Body of pancreas (tissue), 4 donors: ENCODE measurements around the gene KLF6. TPM values are rescaled to one million over a fixed set of nuclear protein-coding genes. Genes with fewer than 3 reads are reported as not detected.

Experiments used
- ATAC-seq: fragments of 150-250 bp; one replicate; pipeline ENCODE4 v1.9.1; 2016
- DNase-seq, 4 donors: peaks; one replicate each; pipeline ENCODE4 v3.0.0-alpha.2; 2019
- H3K27ac ChIP-seq, 4 donors: fragments of 200-600 bp; sonication (generic); 1 replicate in 3 of 4; 2 replicates in 1 of 4; pipeline versions ENCODE4 v1.5.1 to v1.6.1; 2016 to 2019; ENCODE audit warnings: mild to moderate bottlenecking in 1 of 4, mixed read lengths in 1 of 4, moderate library complexity in 1 of 4
- H3K27me3 ChIP-seq, 2 donors: fragments of 200-600 bp; sonication (generic); one replicate each; pipeline ENCODE4 v1.6.0; 2016; ENCODE audit warnings: mild to moderate bottlenecking in 1 of 2
- H3K36me3 ChIP-seq, 2 donors: fragments of 200-600 bp; sonication (generic); replicated peaks in 1 of 2; 2 replicates each; pipeline ENCODE4 v1.5.1; 2016; ENCODE audit warnings: low read depth in 2 of 2; ENCODE audit not compliant: insufficient read depth in 1 of 2
- H3K4me1 ChIP-seq: fragments of 200-600 bp; sonication (generic); one replicate; pipeline ENCODE4 v1.6.0; 2016
- H3K4me3 ChIP-seq, 2 donors: fragments of 200-600 bp; sonication (generic); 1 replicate in 1 of 2; 2 replicates in 1 of 2; pipeline ENCODE4 v1.5.1; 2016 to 2019
- H3K9me3 ChIP-seq, 3 donors: fragments of 200-600 bp; sonication (generic); 1 replicate in 2 of 3; 2 replicates in 1 of 3; pipeline ENCODE4 v1.5.1; 2016
- POLR2A ChIP-seq, 3 donors: fragments of 450-650 bp; IDR thresholded peaks; one replicate each; pipeline ENCODE4 v1.6.1; 2016; ENCODE audit warnings: antibody characterized with exemption in 3 of 3, mild to moderate bottlenecking in 2 of 3
- WGBS, 2 donors: methylation state at CpG; one replicate each; pipeline ENCODE4 v1.1.5; 2017; 5-methylcytosine and 5-hydroxymethylcytosine counted together
- intact Hi-C: fragments of 100-400 bp; cut with DNase I; formaldehyde crosslinking; loops from one replicate; pipeline ENCODE4 v1.15.1; 2023
- total RNA-seq, 2 donors: library from RNA; depleted of rRNA; stranded (reverse); fragments of >200 nt; gene quantifications; one replicate each; pipeline ENCODE4 v1.1.0, GENCODE V29; 2016
- TF ChIP-seq, protein P1 (sequence below), 7 experiments: fragments of 450-650 bp in 4 of 7; fragments of 200-600 bp in 3 of 7; sonication (generic) in 3 of 7; IDR thresholded peaks; one replicate each; pipeline ENCODE4 v1.5.1; 2016 to 2019; ENCODE audit warnings: antibody characterized with exemption in 7 of 7

KLF6 gene
- total RNA-seq, 2 donors from 2014 or later = 92.1 to 294 TPM

DNA sequence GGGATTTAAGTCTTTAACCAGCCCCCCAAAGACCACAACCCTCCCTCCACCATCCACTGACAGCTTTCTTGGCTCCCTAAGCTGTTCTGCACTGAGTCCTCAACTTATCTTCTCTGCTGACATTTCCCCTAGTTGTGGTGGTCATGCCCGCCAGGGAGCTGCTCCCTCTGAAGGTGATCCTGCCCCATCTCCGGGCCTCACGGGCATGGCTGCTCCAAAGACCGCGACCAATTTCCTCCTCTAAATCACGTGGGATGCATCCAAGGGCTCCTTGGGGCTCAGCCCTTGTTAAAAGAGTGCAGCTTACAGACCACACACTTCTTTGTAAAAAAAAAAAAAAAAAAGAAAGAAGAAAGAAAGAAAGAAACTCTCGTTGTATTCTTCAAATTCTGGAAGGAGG lies 27.1 kb upstream of the KLF6 start:
- intact Hi-C loops = no loop called here
- Histone ChIP-seq H3K4me1 (peaks cover 47% of the 10 kb centered on the region), H3K9me3 (no peaks in the 10 kb centered on the region), H3K27me3 (no peaks in the 10 kb centered on the region), H3K4me3 (no peak overlapping the region), H3K27ac (peak overlapping the region; percentile 88 to 100 (median 99)), H3K36me3 (no peaks in the 10 kb centered on the region)
- TF ChIP-seq POLR2A (IDR thresholded peaks at IDR 0.05) = no peak
- TF ChIP-seq, protein P1, sequence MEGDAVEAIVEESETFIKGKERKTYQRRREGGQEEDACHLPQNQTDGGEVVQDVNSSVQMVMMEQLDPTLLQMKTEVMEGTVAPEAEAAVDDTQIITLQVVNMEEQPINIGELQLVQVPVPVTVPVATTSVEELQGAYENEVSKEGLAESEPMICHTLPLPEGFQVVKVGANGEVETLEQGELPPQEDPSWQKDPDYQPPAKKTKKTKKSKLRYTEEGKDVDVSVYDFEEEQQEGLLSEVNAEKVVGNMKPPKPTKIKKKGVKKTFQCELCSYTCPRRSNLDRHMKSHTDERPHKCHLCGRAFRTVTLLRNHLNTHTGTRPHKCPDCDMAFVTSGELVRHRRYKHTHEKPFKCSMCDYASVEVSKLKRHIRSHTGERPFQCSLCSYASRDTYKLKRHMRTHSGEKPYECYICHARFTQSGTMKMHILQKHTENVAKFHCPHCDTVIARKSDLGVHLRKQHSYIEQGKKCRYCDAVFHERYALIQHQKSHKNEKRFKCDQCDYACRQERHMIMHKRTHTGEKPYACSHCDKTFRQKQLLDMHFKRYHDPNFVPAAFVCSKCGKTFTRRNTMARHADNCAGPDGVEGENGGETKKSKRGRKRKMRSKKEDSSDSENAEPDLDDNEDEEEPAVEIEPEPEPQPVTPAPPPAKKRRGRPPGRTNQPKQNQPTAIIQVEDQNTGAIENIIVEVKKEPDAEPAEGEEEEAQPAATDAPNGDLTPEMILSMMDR (IDR thresholded peaks at IDR 0.05) = no peak
- no peak for ATAC-seq
- DNase-seq = no peak
- 80 to 89% methylated on average over 7 of the region's 7 CpGs for WGBS, 2 donors

DNA sequence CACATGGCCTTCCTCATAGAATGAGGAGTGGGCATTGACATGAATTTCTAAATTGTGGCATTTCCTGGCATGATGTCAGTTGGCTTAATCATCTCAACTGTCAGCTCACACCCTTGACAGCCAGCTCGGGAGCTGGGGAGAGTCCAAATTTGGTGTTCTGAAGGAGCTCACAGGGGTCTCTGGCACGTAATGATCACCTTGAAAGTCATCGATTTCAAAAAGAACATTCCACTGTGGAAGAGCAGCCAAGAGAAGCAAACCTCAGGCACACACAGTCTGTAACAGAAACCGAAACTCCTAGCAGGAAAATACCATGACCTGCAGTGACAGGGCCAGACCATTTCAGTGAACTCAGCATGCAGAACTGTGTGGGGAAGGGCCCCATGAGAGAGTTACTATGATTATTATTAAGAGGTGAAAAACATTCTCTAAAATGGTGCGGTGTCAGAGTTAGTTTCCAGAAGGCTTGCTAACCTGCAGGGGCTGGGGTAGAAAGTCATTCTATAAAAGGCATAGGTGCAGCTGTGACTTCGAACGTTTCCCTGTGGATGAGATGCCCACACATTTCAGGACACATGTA lies 26.4 kb upstream of the KLF6 start:
- DNase-seq (peak; percentile 62 to 81 (median 74)), ATAC-seq (peak; percentile 63)
- TF ChIP-seq, protein P1 (IDR thresholded peaks at IDR 0.05) = no peak
- TF ChIP-seq POLR2A (IDR thresholded peaks at IDR 0.05) = peak in 2 of 3 donors; percentile 37 to 42
- intact Hi-C loops = no loop called here
- Histone ChIP-seq H3K27ac (peak overlapping the region; percentile 88 to 100 (median 99)), H3K27me3 (no peaks in the 10 kb centered on the region), H3K4me3 (no peak overlapping the region), H3K36me3 (no peaks in the 10 kb centered on the region), H3K4me1 (peaks cover 55% of the 10 kb centered on the region), H3K9me3 (no peaks in the 10 kb centered on the region)
- 25 to 26% methylated on average over 7 of the region's 7 CpGs for WGBS, 2 donors

DNA sequence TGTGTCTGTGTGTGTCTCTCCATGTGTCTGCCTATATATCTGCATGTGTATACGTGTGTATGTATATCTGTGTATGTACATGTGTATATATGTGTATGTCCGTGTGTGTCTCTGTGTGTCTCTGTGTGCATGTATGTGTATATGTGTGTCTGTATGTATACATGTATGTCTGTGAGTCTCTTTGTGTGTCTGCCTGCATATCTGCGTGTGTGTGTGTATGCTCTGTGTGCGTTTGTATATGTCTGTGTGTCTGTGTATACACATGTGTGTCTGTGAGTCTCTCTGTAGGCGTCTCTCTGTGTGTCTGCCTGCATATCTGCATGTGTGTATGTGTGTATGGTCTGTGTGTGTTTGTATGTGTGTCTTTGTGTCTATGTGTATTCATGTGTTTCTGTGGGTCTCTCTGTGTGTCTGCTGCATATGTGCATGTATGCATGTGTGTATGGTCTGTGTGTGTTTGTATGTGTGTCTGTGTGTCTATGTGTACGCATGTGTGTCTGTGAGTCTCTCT lies 23.7 kb upstream of the KLF6 start:
- peaks cover 77% of the 10 kb centered on the region for H3K4me1 ChIP-seq
- 83 to 88% methylated on average over 6 of the region's 6 CpGs for WGBS, 2 donors
- ATAC-seq = no peak
- H3K27me3 ChIP-seq = no peaks in the 10 kb centered on the region
- DNase-seq = no peak
- H3K36me3 ChIP-seq = no peaks in the 10 kb centered on the region
- intact Hi-C loops = no loop called here
- TF ChIP-seq, protein P1 (IDR thresholded peaks at IDR 0.05) = no peak
- TF ChIP-seq POLR2A (IDR thresholded peaks at IDR 0.05) = no peak
- H3K4me3 ChIP-seq = no peak overlapping the region
- H3K27ac ChIP-seq = peak overlapping the region; percentile 98 to 100 (median 100)
- H3K9me3 ChIP-seq = no peaks in the 10 kb centered on the region

DNA sequence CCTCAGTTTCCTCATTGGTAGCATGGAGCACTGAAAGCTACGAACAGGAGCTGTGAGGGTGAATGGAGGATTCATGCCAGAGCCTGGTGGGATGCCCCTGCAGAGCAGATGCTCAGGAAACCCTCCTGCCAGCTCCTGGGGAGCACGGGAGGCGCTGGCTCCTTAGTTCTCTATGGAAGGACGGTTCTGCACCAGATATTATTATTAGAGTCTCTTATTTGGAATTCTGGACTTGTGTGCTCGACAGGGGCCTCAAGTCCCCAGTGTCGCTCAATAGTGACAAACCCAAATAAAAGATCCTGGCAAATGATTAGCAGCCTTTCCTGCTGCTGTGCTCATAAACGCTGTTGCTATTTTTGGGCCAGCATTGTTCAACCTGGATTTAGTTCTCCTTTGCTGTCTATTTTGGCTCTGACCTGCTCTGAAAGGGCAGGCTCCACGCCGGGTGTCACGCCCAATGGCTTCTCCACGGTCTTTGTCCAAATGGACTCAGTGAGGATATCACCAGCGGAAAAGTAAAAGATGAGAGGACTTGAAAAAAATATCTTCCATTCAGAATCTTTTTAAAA lies 23.0 kb upstream of the KLF6 start:
- intact Hi-C loops = no loop called here
- H3K9me3 ChIP-seq = no peaks in the 10 kb centered on the region
- H3K4me1 ChIP-seq = peaks cover 83% of the 10 kb centered on the region
- H3K36me3 ChIP-seq = no peaks in the 10 kb centered on the region
- no peaks in the 10 kb centered on the region for H3K27me3 ChIP-seq
- TF ChIP-seq, protein P1 (IDR thresholded peaks at IDR 0.05) = no peak
- TF ChIP-seq POLR2A (IDR thresholded peaks at IDR 0.05) = peak in 1 of 3 donors; percentile 5
- DNase-seq = no peak
- no peak for ATAC-seq
- H3K4me3 ChIP-seq = no peak overlapping the region
- H3K27ac ChIP-seq = peak overlapping the region; percentile 98 to 100 (median 100)
- WGBS, 2 donors = 60 to 61% methylated on average over 10 to 12 of the region's 12 CpGs
